Measurements from ENCODE around the gene RAD51B. TPM values are rescaled to one million over a fixed set of nuclear protein-coding genes. Genes with fewer than 3 reads are reported as not detected.

The RAD51B gene
- total RNA-seq, 1 experiment from 2014 or later, result 10.8 TPM

- peak overlapping the region; percentile 69 for H3K4me2 ChIP-seq (ENCODE audit: low read length)
- no peaks in the 10 kb centered on the region for H4K20me1 ChIP-seq (ENCODE audit: low read length)
- ATAC-seq (no peak), DNase-seq (no peak)
- CTCF ChIA-PET, result no interaction called here
- no peaks in the 10 kb centered on the region for H3K27me3 ChIP-seq (ENCODE audit: low read length)
- no peak for TF ChIP-seq EZH2 (IDR thresholded peaks at IDR 0.05; ENCODE audit: low read length, unreplicated experiment)
- TF ChIP-seq EZH2phosphoT487 (IDR thresholded peaks at IDR 0.05; ENCODE audit: borderline replicate concordance, low read length), result no peak
- no peak for TF ChIP-seq CTCF (conservative IDR thresholded peaks at IDR 0.05; ENCODE audit: low read depth, low read length)
- peak overlapping the region; percentile 77 for H3K9ac ChIP-seq (ENCODE audit: low read length)
- H3F3A ChIP-seq (ENCODE audit: low read length, unreplicated experiment), result peaks cover 13% of the 10 kb centered on the region
- no peaks in the 10 kb centered on the region for H3K36me3 ChIP-seq (ENCODE audit: low read depth, low read length)
- H3K9me3 ChIP-seq (ENCODE audit: low read length), result no peaks in the 10 kb centered on the region
- H3K79me2 ChIP-seq (ENCODE audit: low read length), result no peaks in the 10 kb centered on the region
- no peaks in the 10 kb centered on the region for H3K9me2 ChIP-seq (replicated peaks; ENCODE audit: low read length)
- BruUV-seq (replicated peaks), result TSS peak; percentile 82
- H3K27ac ChIP-seq (ENCODE audit: low read length), result peak overlapping the region; percentile 93
- intact Hi-C loops (cut with micrococcal nuclease), result loop anchor here (1.0 to 10.0 kb wide), 6 partner anchors 18 to 654 kb away; partner anchors contain the start of gene ZFP36L1
- peak overlapping the region; percentile 29; the same call in 1 of the 2 replicates for H3K4me3 ChIP-seq (ENCODE audit: low read length)
- H3K4me1 ChIP-seq (ENCODE audit: insufficient read depth, low read length), result peaks cover 76% of the 10 kb centered on the region
- POLR2A ChIA-PET (ENCODE audit: unreplicated experiment), result interaction anchor here (0.6 kb wide), 3 partner anchors 166 to 650 kb away, joined by 3 to 7 read pairs (median 6); no protein-coding TSS in a partner anchor
- no peak overlapping the region for H2AFZ ChIP-seq (ENCODE audit: low read length)
Observed at GRCh38 chr14:68140806-68141205, 321.2 kb downstream of the RAD51B start.

GRCh38 chr14:68141281-68142088 is 321.9 kb downstream of the RAD51B start:
- TF ChIP-seq CTCF (conservative IDR thresholded peaks at IDR 0.05; ENCODE audit: low read depth, low read length) (no peak), EZH2phosphoT487 (IDR thresholded peaks at IDR 0.05; ENCODE audit: borderline replicate concordance, low read length) (no peak), EZH2 (IDR thresholded peaks at IDR 0.05; ENCODE audit: low read length, unreplicated experiment) (no peak)
- Histone ChIP-seq H3K36me3 (ENCODE audit: low read depth, low read length) (no peaks in the 10 kb centered on the region), H3K4me1 (ENCODE audit: insufficient read depth, low read length) (peaks cover 82% of the 10 kb centered on the region), H3K4me3 (ENCODE audit: low read length) (no peak overlapping the region), H3K27me3 (ENCODE audit: low read length) (no peaks in the 10 kb centered on the region), H3K9ac (ENCODE audit: low read length) (peak overlapping the region; percentile 77), H3K9me3 (ENCODE audit: low read length) (no peaks in the 10 kb centered on the region), H3K27ac (ENCODE audit: low read length) (peak overlapping the region; percentile 93), H3K79me2 (ENCODE audit: low read length) (no peaks in the 10 kb centered on the region), H3K9me2 (replicated peaks; ENCODE audit: low read length) (no peaks in the 10 kb centered on the region), H3F3A (ENCODE audit: low read length, unreplicated experiment) (peaks cover 13% of the 10 kb centered on the region), H2AFZ (ENCODE audit: low read length) (no peak overlapping the region), H3K4me2 (ENCODE audit: low read length) (peak overlapping the region; percentile 69), H4K20me1 (ENCODE audit: low read length) (no peaks in the 10 kb centered on the region)
- BruUV-seq (replicated peaks), result no TSS peak
- CTCF ChIA-PET, result no interaction called here
- POLR2A ChIA-PET (ENCODE audit: unreplicated experiment), result no interaction called here
- DNase-seq (peak; percentile 73), ATAC-seq (no peak)
- intact Hi-C loops (cut with micrococcal nuclease), result loop anchor here (2.0 to 10.0 kb wide), 3 partner anchors 17 to 653 kb away; partner anchors contain the start of gene ZFP36L1

Data from PC-3 (cell line).